SK-N-SH (cell line): Measurements from ENCODE around the gene APH1A. TPM values are rescaled to one million over a fixed set of nuclear protein-coding genes. Genes with fewer than 3 reads are reported as not detected.

Experiments used
- CTCF ChIA-PET: fragments of 300-600, 350-600 bp; formaldehyde crosslinking; extraction: SDS; loops from one replicate; lab custom pipeline; 2021; lab: Yijun Ruan, JAX
- POLR2A ChIA-PET: fragments of 350-600 bp; sonication (Branson Sonifier 250); formaldehyde crosslinking; extraction: SDS; loops from one replicate; lab custom pipeline; 2020; ENCODE audit warnings: antibody characterized with exemption, inconsistent platforms; lab: Yijun Ruan, JAX
- DNase-seq: peaks from one replicate; pipeline ENCODE4 v3.0.0; 2012
- H2AFZ ChIP-seq: fragments of 200-600 bp; sonication (generic); 2 replicates; pipeline ENCODE4 v1.8.1; 2016; ENCODE audit warnings: antibody characterized with exemption, mild to moderate bottlenecking, low read depth
- H3F3A ChIP-seq: fragments of 200-600 bp; sonication (generic); replicated peaks from 2 replicates; pipeline ENCODE3; 2016; ENCODE audit warnings: antibody characterized with exemption, mild to moderate bottlenecking; ENCODE audit not compliant: insufficient read depth
- H3K27ac ChIP-seq, 2 experiments: fragments of 200-500 bp in 1 of 2; fragments of 200-600 bp in 1 of 2; sonication (Bioruptor generic) in 1 of 2; sonication (generic), shearing (Covaris generic) in 1 of 2; 2 replicates each; pipeline versions ENCODE4 v1.5.1 to v1.6.1; 2014 to 2016; ENCODE audit warnings: low read depth in 2 of 2, inconsistent platforms in 1 of 2, low read length in 1 of 2, mild to moderate bottlenecking in 1 of 2, mixed read lengths in 1 of 2
- H3K27me3 ChIP-seq: fragments of 200-600 bp; sonication (generic), shearing (Covaris generic); 2 replicates; pipeline ENCODE4 v1.6.1; 2016; ENCODE audit warnings: mixed run types; ENCODE audit not compliant: insufficient read depth
- H3K36me3 ChIP-seq, 2 experiments: fragments of 200-500 bp in 1 of 2; fragments of 200-600 bp in 1 of 2; sonication (Bioruptor generic) in 1 of 2; sonication (generic) in 1 of 2; replicated peaks in 1 of 2; 2 replicates each; pipeline versions ENCODE3 to v1.5.1; 2014 to 2016; ENCODE audit warnings: low read length in 1 of 2, mild to moderate bottlenecking in 1 of 2; ENCODE audit not compliant: insufficient read depth in 2 of 2, control insufficient read depth in 1 of 2
- H3K4me1 ChIP-seq, 2 experiments: fragments of 200-500 bp in 1 of 2; fragments of 200-600 bp in 1 of 2; sonication (Bioruptor generic) in 1 of 2; sonication (generic), shearing (Covaris generic) in 1 of 2; 2 replicates each; pipeline versions ENCODE4 v1.5.1 to v1.6.1; 2014 to 2016; ENCODE audit warnings: low read depth in 1 of 2, low read length in 1 of 2, mixed run types in 1 of 2; ENCODE audit not compliant: insufficient read depth in 2 of 2, control insufficient read depth in 1 of 2
- H3K4me2 ChIP-seq: fragments of 200-600 bp; sonication (generic), shearing (Covaris generic); 2 replicates; pipeline ENCODE4 v1.6.1; 2017; ENCODE audit warnings: mixed run types
- H3K4me3 ChIP-seq, 2 experiments: fragments of 200-500 bp in 1 of 2; fragments of 200-600 bp in 1 of 2; sonication (Bioruptor generic) in 1 of 2; sonication (generic), shearing (Covaris generic) in 1 of 2; 2 replicates each; pipeline versions ENCODE4 v1.5.1 to v1.8.1; 2014 to 2016; ENCODE audit warnings: low read depth in 2 of 2, inconsistent platforms in 1 of 2, low read length in 1 of 2, mild to moderate bottlenecking in 1 of 2, mixed read lengths in 1 of 2, moderate library complexity in 1 of 2
- H3K79me2 ChIP-seq: fragments of 200-600 bp; sonication (generic); 2 replicates; pipeline ENCODE4 v1.8.1; 2017; ENCODE audit warnings: mild to moderate bottlenecking; ENCODE audit not compliant: insufficient read depth
- H3K9ac ChIP-seq: fragments of 200-600 bp; sonication (generic); 2 replicates; pipeline ENCODE4 v1.6.1; 2017; ENCODE audit warnings: mixed run types
- H3K9me2 ChIP-seq: fragments of 200-600 bp; sonication (generic); 2 replicates; pipeline ENCODE4 v1.6.1; 2017; ENCODE audit warnings: mixed run types
- H3K9me3 ChIP-seq: fragments of 200-600 bp; sonication (generic); 2 replicates; pipeline ENCODE4 v1.6.1; 2017; ENCODE audit warnings: mixed run types, mild to moderate bottlenecking, moderate library complexity
- H4K20me1 ChIP-seq: fragments of 200-600 bp; sonication (generic); 2 replicates; pipeline ENCODE4 v1.6.1; 2017; ENCODE audit warnings: mild to moderate bottlenecking, mixed run types; ENCODE audit not compliant: insufficient read depth
- CHD2 ChIP-seq: fragments of 150-350 bp; IDR thresholded peaks from 2 replicates; pipeline ENCODE4 v1.6.1; 2018; ENCODE audit warnings: low read length; ENCODE audit not compliant: partially characterized antibody
- CTCF ChIP-seq: fragments of 200-600 bp; sonication (generic); IDR thresholded peaks from 2 replicates; pipeline ENCODE4 v1.6.1; 2017; ENCODE audit warnings: antibody characterized with exemption, mild to moderate bottlenecking, moderate library complexity
- ELF1 ChIP-seq: IDR thresholded peaks from 2 replicates; pipeline ENCODE4 v1.4.0; 2012
- EP300 ChIP-seq, 2 experiments: IDR thresholded peaks; 2 replicates each; pipeline versions ENCODE4 v1.4.0 to v1.6.1; 2012; ENCODE audit warnings: borderline replicate concordance in 1 of 2, low read depth in 1 of 2, low read length in 1 of 2
- GABPA ChIP-seq: IDR thresholded peaks from 2 replicates; pipeline ENCODE4 v1.4.0; 2012; ENCODE audit warnings: low read depth, mild to moderate bottlenecking
- IRF3 ChIP-seq: fragments of 150-350 bp; IDR thresholded peaks from 2 replicates; pipeline ENCODE4 v1.6.1; 2016; ENCODE audit warnings: mild to moderate bottlenecking, low read depth, low read length
- JUND ChIP-seq: IDR thresholded peaks from 2 replicates; pipeline ENCODE4 v1.4.0; 2012
- NFIC ChIP-seq: IDR thresholded peaks from 2 replicates; pipeline ENCODE4 v1.4.0; 2012; ENCODE audit warnings: borderline replicate concordance
- NRF1 ChIP-seq: IDR thresholded peaks from 2 replicates; pipeline ENCODE4 v1.6.1; 2012; ENCODE audit warnings: low read depth, mild to moderate bottlenecking, low read length
- POLR2AphosphoS5 ChIP-seq: IDR thresholded peaks from 2 replicates; pipeline ENCODE4 v1.6.1; 2012; ENCODE audit warnings: low read depth, low read length
- RAD21 ChIP-seq: IDR thresholded peaks from 2 replicates; pipeline ENCODE4 v1.6.1; 2012; ENCODE audit warnings: mild to moderate bottlenecking, low read length
- RCOR1 ChIP-seq: fragments of 150-350 bp; IDR thresholded peaks from 2 replicates; pipeline ENCODE4 v1.6.1; 2017; ENCODE audit warnings: antibody characterized with exemption, low read length
- REST ChIP-seq: IDR thresholded peaks from 2 replicates; pipeline ENCODE4 v1.6.1; 2012; ENCODE audit warnings: mild to moderate bottlenecking, low read depth, low read length, moderate library complexity
- RFX5 ChIP-seq: IDR thresholded peaks from 2 replicates; pipeline ENCODE4 v1.6.1; 2012; ENCODE audit warnings: mild to moderate bottlenecking, improper control_type of control experiment, low read length
- RXRA ChIP-seq: IDR thresholded peaks from 2 replicates; pipeline ENCODE4 v1.4.0; 2012; ENCODE audit warnings: low read depth, mild to moderate bottlenecking, borderline replicate concordance
- SIN3A ChIP-seq: IDR thresholded peaks from 2 replicates; pipeline ENCODE4 v1.6.1; 2012; ENCODE audit warnings: low read depth, mild to moderate bottlenecking, low read length, moderate library complexity, borderline replicate concordance
- SMC3 ChIP-seq: IDR thresholded peaks from 2 replicates; pipeline ENCODE4 v1.6.1; 2012; ENCODE audit warnings: low read depth, low read length, improper control_type of control experiment
- TAF1 ChIP-seq: IDR thresholded peaks from 2 replicates; pipeline ENCODE4 v1.6.1; 2012; ENCODE audit warnings: low read depth, mild to moderate bottlenecking, low read length, moderate library complexity, borderline replicate concordance
- USF2 ChIP-seq: fragments of 150-350 bp; IDR thresholded peaks from 2 replicates; pipeline ENCODE4 v1.6.1; 2017; ENCODE audit warnings: antibody characterized with exemption, low read length, low read depth, borderline replicate concordance
- YY1 ChIP-seq: IDR thresholded peaks from 2 replicates; pipeline ENCODE4 v1.4.0; 2012; ENCODE audit warnings: low read depth, mild to moderate bottlenecking
- WGBS: methylation state at CpG from one replicate; pipeline ENCODE4 v1.1.6; 2017; ENCODE audit warnings: low lambda C conversion rate; 5-methylcytosine and 5-hydroxymethylcytosine counted together
- polyA plus RNA-seq, 3 experiments: library from polyadenylated mRNA; depleted of rRNA; stranded (reverse); fragments of >200 nt; gene quantifications; 2 replicates each; pipeline ENCODE4 v1.2.3, GENCODE V29; 2012
- TF ChIP-seq, protein P1 (sequence below): IDR thresholded peaks from 2 replicates; pipeline ENCODE4 v1.4.0; 2012; ENCODE audit warnings: low read depth, borderline replicate concordance
- TF ChIP-seq, protein P2 (sequence below): IDR thresholded peaks from 2 replicates; pipeline ENCODE4 v1.4.0; 2012; ENCODE audit warnings: low read depth, borderline replicate concordance

APH1A gene
- polyA plus RNA-seq, 1 of the 3 experiments (the other 2 are of a cell fraction), result 175 TPM

DNA sequence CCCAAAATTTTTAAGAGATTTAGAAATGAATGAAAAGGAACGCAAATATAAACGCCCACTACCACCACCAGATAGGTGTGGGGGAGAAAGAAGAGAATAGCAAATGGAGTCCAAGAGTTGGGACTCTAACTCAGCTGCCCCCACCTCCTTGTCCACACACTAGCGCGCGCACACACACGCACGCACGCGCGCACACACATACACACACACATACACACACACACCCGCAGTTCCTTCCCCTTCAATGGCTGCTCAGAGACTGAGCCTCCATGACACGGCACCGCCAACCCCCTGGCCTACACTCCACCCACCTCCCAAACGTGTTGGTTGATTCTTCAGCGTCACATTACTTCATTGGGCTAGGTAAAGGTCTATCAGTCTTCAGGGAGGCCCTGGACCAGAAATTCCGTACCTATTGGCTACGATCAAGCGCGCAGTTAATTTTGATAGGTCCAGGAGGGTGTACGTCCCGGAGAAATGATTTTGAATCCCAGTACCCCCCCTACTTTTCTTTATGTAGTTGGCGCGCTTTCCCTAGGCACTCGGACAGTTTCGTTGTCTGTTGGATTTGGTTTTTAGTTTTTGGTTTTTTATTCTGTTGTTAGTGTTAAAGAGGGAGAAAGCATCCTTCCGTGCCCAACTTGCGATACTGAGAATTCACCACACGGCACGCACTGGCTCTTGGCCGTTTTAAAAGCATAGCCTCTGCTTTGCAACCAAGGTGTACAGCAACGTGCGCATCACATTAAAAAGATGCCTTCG lies 32.8 kb downstream of the APH1A start, which contains the start of gene ANP32E:
ANP32E (minus strand) TSS at position 261 of the 762 bp plus-strand sequence. CDS start 326 bp downstream, outside the sequence.
- Histone ChIP-seq H3K27me3 (no peaks in the 10 kb centered on the region), H3K4me2 (peak within 1 kb of the TSS; percentile 92), H3K9ac (peak within 1 kb of the TSS; percentile 88), H3F3A (peaks cover 23% of the 10 kb centered on the region), H2AFZ (peak within 1 kb of the TSS; percentile 86), H3K36me3 (peaks cover 0 to 2% of the 10 kb centered on the region in 2 experiments), H4K20me1 (no peaks in the 10 kb centered on the region), H3K4me1 (peaks cover 0 to 5% of the 10 kb centered on the region in 2 experiments; a peak in 2 of 4 replicates), H3K4me3 (peak within 1 kb of the TSS; percentile 69 to 78), H3K27ac (peak within 1 kb of the TSS; percentile 81 to 93), H3K79me2 (peaks cover 49% of the 10 kb centered on the region), H3K9me3 (no peaks in the 10 kb centered on the region), H3K9me2 (no peaks in the 10 kb centered on the region)
- WGBS, result 1% methylated on average over 33 of the region's 33 CpGs
- DNase-seq, result peak; percentile 95
- ChIA-PET POLR2A (interaction anchor here (0.8 to 1.2 kb wide), 2 partner anchors 20 to 33 kb away, joined by 3 to 4 read pairs; no protein-coding TSS in a partner anchor), CTCF (interaction anchor here (0.6 to 2.4 kb wide), 5 partner anchors 20 to 229 kb away, joined by 3 to 8 read pairs (median 4); no protein-coding TSS in a partner anchor)
- peak; percentile 100 for TF ChIP-seq TAF1
- peak; percentile 88 for TF ChIP-seq YY1
- no peak for TF ChIP-seq SMC3
- TF ChIP-seq RXRA, result no peak
- TF ChIP-seq ELF1, result no peak
- peak; percentile 25; the same call in 1 of the 2 replicates for TF ChIP-seq CTCF
- no peak for TF ChIP-seq USF2
- TF ChIP-seq REST, result peak; percentile 88
- TF ChIP-seq GABPA, result no peak; the same call in 1 of the 2 replicates
- no peak; the same call in 1 of the 2 replicates for TF ChIP-seq RCOR1
- TF ChIP-seq CHD2, result peak; percentile 91
- no peak; the same call in 1 of the 2 replicates for TF ChIP-seq NFIC
- TF ChIP-seq NRF1, result peak; percentile 58
- peak; percentile 93 for TF ChIP-seq IRF3
- TF ChIP-seq EP300 (IDR thresholded peaks at IDR 0.05; ENCODE audit: borderline replicate concordance in 1 of 2, low read depth in 1 of 2, low read length in 1 of 2), result no peak
- no peak for TF ChIP-seq RAD21
- TF ChIP-seq, protein P1, sequence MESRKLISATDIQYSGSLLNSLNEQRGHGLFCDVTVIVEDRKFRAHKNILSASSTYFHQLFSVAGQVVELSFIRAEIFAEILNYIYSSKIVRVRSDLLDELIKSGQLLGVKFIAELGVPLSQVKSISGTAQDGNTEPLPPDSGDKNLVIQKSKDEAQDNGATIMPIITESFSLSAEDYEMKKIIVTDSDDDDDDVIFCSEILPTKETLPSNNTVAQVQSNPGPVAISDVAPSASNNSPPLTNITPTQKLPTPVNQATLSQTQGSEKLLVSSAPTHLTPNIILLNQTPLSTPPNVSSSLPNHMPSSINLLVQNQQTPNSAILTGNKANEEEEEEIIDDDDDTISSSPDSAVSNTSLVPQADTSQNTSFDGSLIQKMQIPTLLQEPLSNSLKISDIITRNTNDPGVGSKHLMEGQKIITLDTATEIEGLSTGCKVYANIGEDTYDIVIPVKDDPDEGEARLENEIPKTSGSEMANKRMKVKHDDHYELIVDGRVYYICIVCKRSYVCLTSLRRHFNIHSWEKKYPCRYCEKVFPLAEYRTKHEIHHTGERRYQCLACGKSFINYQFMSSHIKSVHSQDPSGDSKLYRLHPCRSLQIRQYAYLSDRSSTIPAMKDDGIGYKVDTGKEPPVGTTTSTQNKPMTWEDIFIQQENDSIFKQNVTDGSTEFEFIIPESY, result no peak
- TF ChIP-seq, protein P2, sequence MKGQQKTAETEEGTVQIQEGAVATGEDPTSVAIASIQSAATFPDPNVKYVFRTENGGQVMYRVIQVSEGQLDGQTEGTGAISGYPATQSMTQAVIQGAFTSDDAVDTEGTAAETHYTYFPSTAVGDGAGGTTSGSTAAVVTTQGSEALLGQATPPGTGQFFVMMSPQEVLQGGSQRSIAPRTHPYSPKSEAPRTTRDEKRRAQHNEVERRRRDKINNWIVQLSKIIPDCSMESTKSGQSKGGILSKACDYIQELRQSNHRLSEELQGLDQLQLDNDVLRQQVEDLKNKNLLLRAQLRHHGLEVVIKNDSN, result no peak
- TF ChIP-seq POLR2AphosphoS5, result peak; percentile 95
- peak; percentile 79 for TF ChIP-seq RFX5
- peak; percentile 90 for TF ChIP-seq SIN3A
- no peak for TF ChIP-seq JUND
